HG02870 (cell line): ENCODE measurements around the gene DNASE1.
"Not testable (repeated sequence)": the region's sequence is repeated elsewhere in the genome, so short reads cannot be mapped to it uniquely, and the experiment has no call there.

Source experiments
- ATAC-seq: cut with Tn5 transposase; IDR thresholded peaks from one replicate; pipeline ENCODE4 v1.9.1; 2021; ENCODE audit warnings: mild to moderate bottlenecking, moderate library complexity; ENCODE audit not compliant: unreplicated experiment

Gene DNASE1

GRCh38 chr16:3640632-3641501 lies 13.6 kb upstream of the DNASE1 start:
- no peak for ATAC-seq

- no peak for ATAC-seq
Measured at GRCh38 chr16:3641801-3642396, 12.6 kb upstream of the DNASE1 start.

GRCh38 chr16:3642397-3643094 lies 11.9 kb upstream of the DNASE1 start:
- no peak for ATAC-seq

GRCh38 chr16:3643095-3643730 lies 11.3 kb upstream of the DNASE1 start:
- no peak for ATAC-seq

GRCh38 chr16:3645108-3645503 lies 9.4 kb upstream of the DNASE1 start:
- ATAC-seq, result no peak

- no peak for ATAC-seq
Measured at GRCh38 chr16:3645504-3646347, 8.8 kb upstream of the DNASE1 start.

GRCh38 chr16:3646348-3646920 lies 8.1 kb upstream of the DNASE1 start:
- ATAC-seq, result no peak

- ATAC-seq, result no peak
Measured at GRCh38 chr16:3650631-3651265, 3.7 kb upstream of the DNASE1 start.

- no peak for ATAC-seq
Measured at GRCh38 chr16:3651461-3652372, 2.8 kb upstream of the DNASE1 start.

GRCh38 chr16:3652373-3653195 lies 1.9 kb upstream of the DNASE1 start:
- no peak for ATAC-seq

GRCh38 chr16:3655030-3655395 lies 522 bp downstream of the DNASE1 start:
- ATAC-seq, result no peak

GRCh38 chr16:3655396-3656159 lies 1.1 kb downstream of the DNASE1 start:
- no peak for ATAC-seq

GRCh38 chr16:3656160-3656490 lies 1.6 kb downstream of the DNASE1 start:
- not testable (repeated sequence) for ATAC-seq

GRCh38 chr16:3656491-3657468 lies 2.3 kb downstream of the DNASE1 start:
- ATAC-seq, result no peak

GRCh38 chr16:3659251-3659650 lies 4.8 kb downstream of the DNASE1 start:
- ATAC-seq, result no peak

- no peak for ATAC-seq
Measured at GRCh38 chr16:3661311-3661710, 6.8 kb downstream of the DNASE1 start.
